Gastrocnemius medialis (tissue), 4 donors: ENCODE data around the gene SLK.

Source experiments
- POLR2A ChIP-seq, 2 donors: fragments of 450-650 bp; IDR thresholded peaks; one replicate each; pipeline ENCODE4 v1.6.1; 2017; ENCODE audit warnings: antibody characterized with exemption in 2 of 2, mild to moderate bottlenecking in 2 of 2, moderate library complexity in 2 of 2
- TF ChIP-seq, protein P1 (sequence below), 5 experiments: fragments of 450-650 bp in 3 of 5; fragments of 200-600 bp in 2 of 5; sonication (generic) in 2 of 5; IDR thresholded peaks in 4 of 5; conservative IDR thresholded peaks in 1 of 5; 1 replicate in 4 of 5; 2 replicates in 1 of 5; pipeline ENCODE4 v1.5.1; 2016 to 2019; ENCODE audit warnings: antibody characterized with exemption in 5 of 5, mild to moderate bottlenecking in 3 of 5, moderate library complexity in 3 of 5

DNA sequence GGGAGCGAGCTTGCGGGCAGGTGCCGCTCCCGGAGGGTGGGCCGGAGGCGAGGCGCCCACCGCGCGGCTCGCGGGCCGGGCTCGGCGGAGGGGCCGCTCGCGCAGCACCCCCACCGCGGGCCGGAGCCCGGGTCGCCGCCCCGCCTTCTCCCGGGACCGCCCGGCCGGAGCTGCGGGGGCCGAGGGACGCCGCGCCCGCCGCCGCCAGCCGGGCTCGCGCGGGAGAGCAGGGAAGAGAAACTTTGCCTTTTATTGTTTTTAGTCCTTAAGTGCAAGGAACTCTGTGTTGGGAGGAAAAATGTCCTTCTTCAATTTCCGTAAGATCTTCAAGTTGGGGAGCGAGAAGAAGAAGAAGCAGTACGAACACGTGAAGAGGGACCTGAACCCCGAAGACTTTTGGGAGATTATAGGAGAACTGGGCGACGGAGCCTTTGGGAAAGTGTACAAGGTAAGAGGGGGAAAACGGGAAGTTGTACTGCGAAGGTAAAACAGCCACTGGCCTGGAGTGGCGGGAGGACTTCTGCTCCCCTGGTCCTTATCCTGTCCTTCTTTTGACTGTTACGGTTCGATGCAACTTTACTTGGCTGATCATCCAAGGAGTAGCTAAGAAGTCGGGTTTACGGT is 620 bp downstream of the SLK start:
- TF ChIP-seq, protein P1, sequence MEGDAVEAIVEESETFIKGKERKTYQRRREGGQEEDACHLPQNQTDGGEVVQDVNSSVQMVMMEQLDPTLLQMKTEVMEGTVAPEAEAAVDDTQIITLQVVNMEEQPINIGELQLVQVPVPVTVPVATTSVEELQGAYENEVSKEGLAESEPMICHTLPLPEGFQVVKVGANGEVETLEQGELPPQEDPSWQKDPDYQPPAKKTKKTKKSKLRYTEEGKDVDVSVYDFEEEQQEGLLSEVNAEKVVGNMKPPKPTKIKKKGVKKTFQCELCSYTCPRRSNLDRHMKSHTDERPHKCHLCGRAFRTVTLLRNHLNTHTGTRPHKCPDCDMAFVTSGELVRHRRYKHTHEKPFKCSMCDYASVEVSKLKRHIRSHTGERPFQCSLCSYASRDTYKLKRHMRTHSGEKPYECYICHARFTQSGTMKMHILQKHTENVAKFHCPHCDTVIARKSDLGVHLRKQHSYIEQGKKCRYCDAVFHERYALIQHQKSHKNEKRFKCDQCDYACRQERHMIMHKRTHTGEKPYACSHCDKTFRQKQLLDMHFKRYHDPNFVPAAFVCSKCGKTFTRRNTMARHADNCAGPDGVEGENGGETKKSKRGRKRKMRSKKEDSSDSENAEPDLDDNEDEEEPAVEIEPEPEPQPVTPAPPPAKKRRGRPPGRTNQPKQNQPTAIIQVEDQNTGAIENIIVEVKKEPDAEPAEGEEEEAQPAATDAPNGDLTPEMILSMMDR (IDR thresholded peaks at IDR 0.05 in 4 of 5, conservative IDR thresholded peaks at IDR 0.05 in 1 of 5): peak in 1 of 5 experiments; percentile 3
- TF ChIP-seq POLR2A (IDR thresholded peaks at IDR 0.05): no peak
